Loucy (cell line): ENCODE measurements around the gene DPYSL3.

Source experiments
- CTCF ChIP-seq: fragments of 200-600 bp; sonication (generic); conservative IDR thresholded peaks from 2 replicates; pipeline ENCODE4 v1.5.1; 2014; ENCODE audit warnings: mild to moderate bottlenecking, antibody characterized with exemption, low read length
- EZH2phosphoT487 ChIP-seq: fragments of 200-600 bp; IDR thresholded peaks from 2 replicates; pipeline ENCODE4 v1.6.1; 2018; ENCODE audit warnings: antibody characterized with exemption, mild to moderate bottlenecking, moderate library complexity, borderline replicate concordance

GRCh38 chr5:147484708-147485020 lies 25.2 kb downstream of the DPYSL3 start:
- TF ChIP-seq CTCF (no peak), EZH2phosphoT487 (no peak)
